Measurements from ENCODE around the gene MACROD2. TPM values are rescaled to one million over a fixed set of nuclear protein-coding genes. Genes with fewer than 3 reads are reported as not detected.

MACROD2 gene
- total RNA-seq, 1 experiment from 2014 or later = 1.6 TPM

GRCh38 chr20:14523090-14523489 lies 527.8 kb downstream of the MACROD2 start:
- no peak overlapping the region for H3K18ac ChIP-seq (ENCODE audit: insufficient read length, low read depth, low read length)
- H3K14ac ChIP-seq (ENCODE audit: insufficient read depth, low read length) = no peak overlapping the region
- no peaks in the 10 kb centered on the region for H3K27me3 ChIP-seq (ENCODE audit: insufficient read depth, low read length)
- Mint-ChIP-seq H3K4me1 (peaks cover 4 to 11% of the 10 kb centered on the region in 2 experiments), H3K4me3 (no peak overlapping the region), H3K9me3 (no peaks in the 10 kb centered on the region), H3K27ac (no peak overlapping the region), H3K27me3 (ENCODE audit: low read depth) (no peaks in the 10 kb centered on the region), H3K36me3 (ENCODE audit: insufficient read depth in 1 of 3, low read depth in 3 of 3) (no peaks in the 10 kb centered on the region; a peak in 1 of 7 replicates)
- no peak overlapping the region for H4K91ac ChIP-seq (ENCODE audit: insufficient read length, low read depth, low read length)
- no peaks in the 10 kb centered on the region for H3K79me2 ChIP-seq (ENCODE audit: insufficient read depth, low read length)
- no peak overlapping the region for H3K23ac ChIP-seq (ENCODE audit: insufficient read length, low read depth, low read length)
- no peak overlapping the region for H2BK120ac ChIP-seq (ENCODE audit: low read depth, low read length, poor library complexity, severe bottlenecking)
- no peaks in the 10 kb centered on the region for H3K23me2 ChIP-seq (ENCODE audit: insufficient read length, low read depth, low read length, poor library complexity, severe bottlenecking)
- H3K79me1 ChIP-seq (ENCODE audit: insufficient read depth, low read depth, low read length, poor library complexity, severe bottlenecking) = no peaks in the 10 kb centered on the region
- H3K4me1 ChIP-seq (ENCODE audit: insufficient read depth, low read length) = no peaks in the 10 kb centered on the region
- no peak overlapping the region for H3K56ac ChIP-seq (ENCODE audit: insufficient read length, low read depth, low read length)
- H4K5ac ChIP-seq (ENCODE audit: insufficient read length, low read depth, low read length) = no peak overlapping the region
- no peak overlapping the region for H3K27ac ChIP-seq (ENCODE audit: insufficient read length, low read depth, low read length)
- H2BK15ac ChIP-seq (ENCODE audit: low read depth, low read length) = no peak overlapping the region
- no CpG with 5 or more reads among the region's 4 CpGs for WGBS (ENCODE audit: extremely low coverage, insufficient read length, low lambda C conversion rate)
- no peak for DNase-seq
- no peak for TF ChIP-seq CTCF (conservative IDR thresholded peaks at IDR 0.05)
- H2AFZ ChIP-seq (ENCODE audit: low read length) = no peak overlapping the region
- H2BK20ac ChIP-seq (ENCODE audit: low read depth, low read length, poor library complexity, severe bottlenecking) = no peak overlapping the region
- H4K20me1 ChIP-seq (ENCODE audit: control insufficient read depth, insufficient read depth, insufficient read length) = no peaks in the 10 kb centered on the region
- no peak overlapping the region for H3T11ph ChIP-seq (ENCODE audit: low read length)
- H3K4ac ChIP-seq (ENCODE audit: low read depth, low read length) = no peak overlapping the region
- no peaks in the 10 kb centered on the region for H3K9me3 ChIP-seq (ENCODE audit: control insufficient read depth, low read depth, low read length)
- no peak overlapping the region for H4K8ac ChIP-seq (replicated peaks; ENCODE audit: insufficient read length, low read depth, low read length)
- no peak overlapping the region for H3K9ac ChIP-seq (ENCODE audit: extremely low read depth, insufficient read length, low read length)
- no peak overlapping the region for H2BK12ac ChIP-seq (ENCODE audit: insufficient read length, low read depth, low read length)
- H2AK5ac ChIP-seq (ENCODE audit: insufficient read length, low read length) = no peak overlapping the region
- no peak overlapping the region for H2BK5ac ChIP-seq (ENCODE audit: insufficient read length, low read length)
- H3K4me2 ChIP-seq (ENCODE audit: insufficient read depth, insufficient read length, low read length) = no peak overlapping the region

Data from H9 (cell line).